ENCODE measurements around the gene DNAH7. TPM values are rescaled to one million over a fixed set of nuclear protein-coding genes. Genes with fewer than 3 reads are reported as not detected.

DNAH7 gene
- total and polyA plus RNA-seq, 9 of the 15 experiments (the other 6 are each of a cell fraction or from before 2014, with no cell fraction given) = 0.03 to 0.42 (median 0.18) TPM

DNA sequence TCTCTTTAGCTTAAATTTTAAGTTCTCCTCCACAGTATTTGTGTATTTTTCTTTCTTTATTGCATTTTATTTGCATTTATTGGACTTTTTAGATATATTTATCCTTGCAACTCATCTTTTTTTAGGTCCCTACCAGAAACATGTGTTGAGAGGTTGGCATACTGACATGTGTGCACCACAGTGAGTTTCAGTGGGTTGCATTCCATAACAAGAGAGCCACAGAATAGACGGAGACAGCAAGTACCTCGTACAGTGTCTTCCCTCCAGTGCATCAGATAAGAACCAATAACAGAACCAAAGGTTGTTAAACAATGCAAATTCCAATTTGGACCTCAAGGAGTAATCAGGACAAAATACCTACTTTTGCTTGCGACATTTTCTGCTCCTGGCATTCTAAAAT is 111.9 kb downstream of the DNAH7 start:
- H3K27me3 ChIP-seq (ENCODE audit: control insufficient read depth in 2 of 2, insufficient read depth in 2 of 2, low read length in 2 of 2) = no peaks in the 10 kb centered on the region
- no peak overlapping the region for H3K4me3 ChIP-seq
- no TSS peak for BruUV-seq (replicated peaks)
- no peak overlapping the region for H3K4me2 ChIP-seq (ENCODE audit: insufficient read depth, low read length)
- in situ Hi-C loops (cut with MboI) (no loop called here), intact Hi-C loops (cut with micrococcal nuclease) (no loop called here)
- H3K36me3 ChIP-seq (ENCODE audit: control insufficient read depth, insufficient read depth, low read length) = no peaks in the 10 kb centered on the region
- no peaks in the 10 kb centered on the region for H3K79me2 ChIP-seq (ENCODE audit: control insufficient read depth, insufficient read depth, low read length)
- no peaks in the 10 kb centered on the region for H3K9me3 ChIP-seq (replicated peaks; ENCODE audit: control insufficient read depth, insufficient read depth, low read depth, low read length)
- H4K20me1 ChIP-seq (replicated peaks; ENCODE audit: control insufficient read depth, insufficient read depth, low read length) = no peaks in the 10 kb centered on the region
- POLR2A ChIA-PET = interaction anchor here (1.3 kb wide), 1 partner anchor 11 kb away, joined by 3 read pairs; no protein-coding TSS in a partner anchor
- no peaks in the 10 kb centered on the region for H3K4me1 ChIP-seq (replicated peaks in 1 of 2; ENCODE audit: control insufficient read depth in 2 of 2, insufficient read depth in 2 of 2, low read length in 2 of 2)
- no peaks in the 10 kb centered on the region for H3K9me1 ChIP-seq (ENCODE audit: control insufficient read depth, insufficient read depth, low read length)
- CTCF ChIA-PET (ENCODE audit: low intra/inter-chr PET ratio) = interaction anchor here (0.6 kb wide), 1 partner anchor 15 kb away, joined by 3 read pairs; no protein-coding TSS in a partner anchor
- no peak overlapping the region for H3K9ac ChIP-seq (ENCODE audit: insufficient read depth in 1 of 2, low read depth in 2 of 2, low read length in 2 of 2)
- no peak overlapping the region for H3K27ac ChIP-seq (ENCODE audit: extremely low read depth, low read depth, low read length)
- H2AFZ ChIP-seq (ENCODE audit: low read depth, low read length) = no peak overlapping the region
- no peak for FAIRE-seq
- 14% methylated on average over 3 of the region's 3 CpGs for WGBS (ENCODE audit: insufficient coverage, low coverage, missing lambda C conversion rate)
- no peak for ATAC-seq
- DNase-seq (ENCODE audit: extremely low read depth in 1 of 4, low spot score in 3 of 4) = no peak
- TF ChIP-seq ZFP30 (CRISPR knock-in tag; IDR thresholded peaks at IDR 0.05; ENCODE audit: borderline replicate concordance) = no peak
- TF ChIP-seq KDM5B (IDR thresholded peaks at IDR 0.05; ENCODE audit: insufficient replicate concordance, low read depth, low read length) = no peak
- TF ChIP-seq REST (IDR thresholded peaks at IDR 0.05; ENCODE audit: borderline replicate concordance) = no peak
- no peak for TF ChIP-seq REST (CRISPR knock-in tag; IDR thresholded peaks at IDR 0.05; ENCODE audit: low read depth)
- TF ChIP-seq NFIX (CRISPR knock-in tag; IDR thresholded peaks at IDR 0.05; ENCODE audit: low read depth) = no peak
- no peak for TF ChIP-seq CTCFL (IDR thresholded peaks at IDR 0.05; ENCODE audit: borderline replicate concordance, insufficient read depth, low read depth, low read length, poor library complexity, severe bottlenecking)
- no peak for TF ChIP-seq ZNF785 (CRISPR knock-in tag; IDR thresholded peaks at IDR 0.05)
- no peak for TF ChIP-seq U2AF1 (optimal IDR thresholded peaks at IDR 0.05; ENCODE audit: low read depth, low read length)
- TF ChIP-seq ARID1B (IDR thresholded peaks at IDR 0.05) = no peak
- TF ChIP-seq, protein P1, sequence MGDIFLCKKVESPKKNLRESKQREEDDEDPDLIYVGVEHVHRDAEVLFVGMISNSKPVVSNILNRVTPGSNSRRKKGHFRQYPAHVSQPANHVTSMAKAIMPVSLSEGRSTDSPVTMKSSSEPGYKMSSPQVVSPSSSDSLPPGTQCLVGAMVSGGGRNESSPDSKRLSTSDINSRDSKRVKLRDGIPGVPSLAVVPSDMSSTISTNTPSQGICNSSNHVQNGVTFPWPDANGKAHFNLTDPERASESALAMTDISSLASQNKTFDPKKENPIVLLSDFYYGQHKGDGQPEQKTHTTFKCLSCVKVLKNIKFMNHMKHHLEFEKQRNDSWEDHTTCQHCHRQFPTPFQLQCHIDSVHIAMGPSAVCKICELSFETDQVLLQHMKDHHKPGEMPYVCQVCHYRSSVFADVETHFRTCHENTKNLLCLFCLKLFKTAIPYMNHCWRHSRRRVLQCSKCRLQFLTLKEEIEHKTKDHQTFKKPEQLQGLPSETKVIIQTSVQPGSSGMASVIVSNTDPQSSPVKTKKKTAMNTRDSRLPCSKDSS (IDR thresholded peaks at IDR 0.05; ENCODE audit: low read depth, partially characterized antibody) = no peak
- TF ChIP-seq HIVEP1 (CRISPR knock-in tag; IDR thresholded peaks at IDR 0.05) = no peak

All from K562 (cell line).